GM12801 (cell line): ENCODE measurements around the gene GPX7.

ENCODE experiments used
- CTCF ChIP-seq: IDR thresholded peaks from one replicate; pipeline ENCODE4 v1.5.1; 2011; ENCODE audit warnings: control low read depth; ENCODE audit not compliant: insufficient read length; ENCODE audit errors: extremely low read depth

GPX7 gene

GRCh38 chr1:52588535-52588934, 13.6 kb upstream of the GPX7 start:
- TF ChIP-seq CTCF: no peak

- no peak for TF ChIP-seq CTCF
These were observed 11.9 kb upstream of the GPX7 start for GRCh38 chr1:52590266-52590665.

GRCh38 chr1:52592637-52593323, 9.4 kb upstream of the GPX7 start:
- TF ChIP-seq CTCF: no peak

GRCh38 chr1:52593495-52593894, 8.7 kb upstream of the GPX7 start:
- TF ChIP-seq CTCF: no peak

- no peak for TF ChIP-seq CTCF
These were observed 7.1 kb upstream of the GPX7 start for GRCh38 chr1:52595061-52595460.

GRCh38 chr1:52597912-52598311, 4.3 kb upstream of the GPX7 start:
- no peak for TF ChIP-seq CTCF

- TF ChIP-seq CTCF: no peak
These were observed 3.4 kb upstream of the GPX7 start for GRCh38 chr1:52598729-52599128.
